Activated CD8-positive, alpha-beta memory T cell treated with anti-CD3 and anti-CD28 coated beads for 36 hours (primary cell): ENCODE data around the gene GPSM1. TPM values are rescaled to one million over a fixed set of nuclear protein-coding genes. Genes with fewer than 3 reads are reported as not detected.

Source experiments
- CTCF ChIA-PET: fragments of 350-600 bp; sonication (Branson Sonifier 250); formaldehyde crosslinking; loops from one replicate; lab custom pipeline; 2021; ENCODE audit warnings: antibody characterized with exemption; lab: Charles Lee
- POLR2A ChIA-PET: fragments of 350-600 bp; sonication (Branson Sonifier 250); formaldehyde crosslinking; loops from one replicate; lab custom pipeline; 2021; ENCODE audit warnings: antibody characterized with exemption; lab: Charles Lee
- total RNA-seq, 2 experiments: library from RNA; stranded (reverse); gene quantifications; one replicate each; pipeline ENCODE4 v1.2.3, GENCODE V29; 2021

GPSM1 gene
- total RNA-seq, 2 experiments from 2014 or later = 7.5 to 8.6 TPM

DNA sequence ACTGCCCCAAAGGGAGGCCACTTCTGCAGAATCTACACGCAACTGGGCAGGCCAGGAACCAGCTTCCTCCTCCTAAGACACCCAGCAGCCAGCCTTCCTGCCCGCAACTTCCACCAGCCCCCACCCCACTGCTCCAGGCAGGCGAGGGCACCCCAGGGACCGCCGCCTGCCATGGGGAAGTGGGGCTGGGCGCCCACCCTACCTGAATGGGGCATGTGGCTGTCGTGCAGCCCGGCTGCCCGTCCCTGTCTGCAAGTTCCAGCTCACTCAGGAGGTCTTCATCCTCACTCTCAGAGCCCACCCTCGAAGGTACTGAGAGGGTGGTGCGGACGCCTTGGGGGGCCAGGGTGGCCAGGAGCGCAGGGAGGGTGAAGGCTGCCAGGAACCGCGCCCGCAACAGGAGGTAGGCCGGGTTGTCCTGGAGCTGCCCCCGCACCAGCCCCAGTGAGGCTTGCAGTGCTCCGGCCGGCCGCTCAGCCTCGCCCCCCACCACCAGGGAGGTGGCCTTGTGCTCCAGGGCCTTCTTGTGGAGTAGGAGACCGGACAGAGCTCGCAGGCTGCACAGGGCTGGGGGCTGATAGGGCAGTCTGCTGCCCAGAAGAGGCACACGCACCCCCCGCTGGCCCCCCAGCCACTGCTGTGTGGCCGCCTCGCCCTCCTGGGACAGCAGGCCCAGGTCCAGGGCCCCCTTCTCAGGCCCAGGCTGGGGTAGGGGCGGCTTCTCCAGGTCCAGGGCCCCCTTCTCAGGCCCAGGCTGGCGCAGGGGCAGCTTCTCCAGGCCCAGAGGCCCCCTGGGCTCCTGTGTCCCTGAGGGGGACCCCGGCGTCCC lies 50.2 kb downstream of the GPSM1 start:
- ChIA-PET CTCF (interaction anchor here (1.2 to 1.4 kb wide), 2 partner anchors 14 to 23 kb away, joined by 3 read pairs; partner anchors contain the start of gene DNLZ), POLR2A (interaction anchor here (0.6 kb wide), 1 partner anchor 103 kb away, joined by 4 read pairs; no protein-coding TSS in a partner anchor)

DNA sequence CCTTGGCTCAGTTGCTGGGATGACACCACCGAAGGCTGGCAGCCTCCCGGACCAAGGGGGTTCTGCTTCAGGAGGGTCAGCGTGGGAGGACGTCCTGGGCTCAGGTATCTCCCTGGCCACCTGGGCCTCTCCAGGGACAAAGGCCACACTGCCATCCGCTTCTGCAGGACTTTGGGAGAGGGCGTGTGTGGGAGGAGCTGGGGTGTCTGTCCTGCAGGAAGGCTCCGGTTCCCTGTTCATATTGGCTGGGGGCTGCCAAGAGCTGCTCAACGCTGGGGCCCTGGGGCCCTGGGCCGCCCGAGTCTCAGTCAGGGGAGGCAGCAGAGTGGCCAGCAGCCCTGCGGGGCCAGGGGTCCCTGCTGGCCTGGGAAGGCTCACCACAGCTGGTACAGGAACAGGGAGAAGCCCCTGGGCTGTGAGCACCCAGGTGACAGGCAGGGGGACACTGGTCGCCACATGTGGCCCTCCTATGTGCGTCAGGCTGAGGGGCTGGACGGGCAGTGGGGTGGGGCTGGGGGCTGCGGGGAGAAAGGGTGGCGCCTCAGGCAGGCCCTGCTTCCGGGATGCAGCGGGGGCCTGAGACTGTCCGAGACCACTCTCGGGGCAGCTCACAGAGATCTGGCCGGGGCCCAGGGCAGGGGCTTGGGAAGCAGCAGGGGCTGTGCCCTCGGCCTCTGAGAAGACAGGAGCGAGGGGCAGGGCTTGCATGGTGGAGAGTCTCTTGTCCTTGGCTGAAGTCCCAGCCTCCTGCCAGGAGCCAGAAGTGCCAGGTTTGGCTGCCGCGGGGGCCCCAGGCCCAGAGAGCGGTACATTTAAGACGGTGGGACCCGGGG lies 51.0 kb downstream of the GPSM1 start:
- POLR2A ChIA-PET = no interaction called here

DNA sequence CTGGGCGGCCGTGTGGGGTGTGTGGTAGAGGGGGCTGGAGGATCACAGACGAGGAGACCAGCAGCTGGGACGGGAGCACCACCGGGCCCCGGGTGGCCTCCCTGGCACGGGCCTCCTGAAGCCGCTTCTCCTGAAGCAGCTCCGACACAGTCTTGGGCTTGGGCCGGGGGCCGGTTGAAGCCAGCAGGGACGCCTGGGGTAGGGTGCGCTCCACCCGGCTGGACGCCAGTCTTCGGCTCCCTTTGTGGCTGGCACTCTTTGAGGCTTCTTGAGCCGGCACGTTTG lies 51.6 kb downstream of the GPSM1 start:
- ChIA-PET POLR2A (no interaction called here), CTCF (no interaction called here)

More for the DNA sequence above, 51.0 kb downstream of the GPSM1 start:
- CTCF ChIA-PET = interaction anchor here (1.4 kb wide), 1 partner anchor 22 kb away, joined by 3 read pairs; no protein-coding TSS in a partner anchor

DNA sequence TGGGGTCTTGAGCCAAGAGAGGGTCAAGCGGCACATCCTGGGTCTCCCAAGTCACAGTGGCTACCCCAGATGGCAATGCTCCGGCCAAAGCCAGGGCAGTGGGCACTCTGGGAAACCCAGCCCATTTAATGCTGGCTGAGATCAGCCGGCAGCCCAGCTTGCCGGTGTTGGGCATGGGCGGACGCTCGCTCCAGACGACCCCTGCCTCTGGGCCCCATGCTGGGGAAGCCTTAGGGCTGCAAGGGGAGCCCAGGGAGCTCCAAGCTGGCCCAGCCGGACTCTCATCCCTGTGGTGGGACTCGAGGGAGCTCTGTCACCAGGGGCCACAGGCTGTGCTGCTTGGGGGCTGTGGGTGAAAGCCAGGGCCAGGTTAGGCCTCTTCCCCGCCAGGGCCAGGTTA lies 52.1 kb downstream of the GPSM1 start:
- CTCF ChIA-PET = no interaction called here
- POLR2A ChIA-PET = no interaction called here

DNA sequence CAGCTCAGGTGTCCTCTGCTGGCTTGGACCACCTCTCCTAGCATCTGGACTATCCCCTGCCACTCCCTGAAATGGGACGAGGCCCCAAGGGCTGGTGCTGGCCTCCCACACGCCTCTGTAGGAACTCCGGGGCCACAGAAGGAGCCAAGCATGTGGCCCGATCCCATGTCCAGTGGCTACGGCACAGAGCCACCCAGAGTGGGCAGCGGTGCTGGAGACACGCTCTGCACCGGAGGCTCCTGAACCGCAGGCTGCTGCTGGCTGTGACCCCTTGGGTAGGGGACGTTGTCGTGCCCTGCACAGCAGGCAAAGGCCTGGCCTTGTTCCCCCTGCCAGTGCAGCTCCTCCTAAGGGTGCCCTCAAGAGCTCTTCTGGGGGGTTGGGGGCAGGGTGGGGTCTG lies 52.6 kb downstream of the GPSM1 start:
- ChIA-PET CTCF (no interaction called here), POLR2A (no interaction called here)

DNA sequence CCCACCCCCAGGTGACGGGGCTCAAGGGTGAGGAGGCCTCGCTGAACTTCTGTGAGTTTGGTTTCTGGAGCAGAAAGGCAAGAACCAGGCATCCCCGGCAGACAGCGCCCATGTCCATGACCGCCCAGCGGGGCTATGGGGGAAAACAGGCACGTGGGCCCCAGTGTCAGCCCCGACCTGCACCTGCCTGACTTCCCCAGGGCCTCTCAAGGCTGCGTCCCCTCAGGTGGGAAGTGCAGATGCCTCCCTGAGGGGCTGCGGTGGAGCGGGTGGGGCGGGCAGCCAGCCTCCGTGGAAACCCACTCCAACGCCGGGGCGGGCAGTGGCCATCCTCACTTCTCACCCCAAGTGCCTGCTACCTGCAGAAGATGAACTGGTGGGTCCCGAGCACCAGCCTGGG lies 53.0 kb downstream of the GPSM1 start:
- CTCF ChIA-PET = no interaction called here
- POLR2A ChIA-PET = no interaction called here

DNA sequence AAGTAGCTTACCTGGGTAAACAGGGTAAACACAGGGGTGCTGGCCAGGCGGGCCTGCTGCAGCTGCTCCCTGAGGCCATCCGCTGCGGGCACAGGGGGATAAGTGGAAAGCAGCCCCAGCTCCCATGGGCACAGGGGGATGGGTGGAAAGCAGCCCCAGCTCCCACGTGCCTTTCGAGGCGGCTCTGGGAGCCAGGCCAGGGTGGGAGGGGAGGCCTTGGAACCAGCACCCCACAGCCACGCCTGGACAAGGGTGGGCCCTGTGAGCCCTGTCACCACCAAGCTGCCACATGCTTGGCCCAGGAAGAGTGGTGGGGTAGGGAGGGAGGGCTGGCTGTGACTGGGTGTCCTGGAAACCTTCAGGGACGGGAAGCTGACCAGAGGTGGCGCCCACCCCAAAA lies 54.0 kb downstream of the GPSM1 start:
- ChIA-PET CTCF (no interaction called here), POLR2A (interaction anchor here (1.3 kb wide), 1 partner anchor 11 kb away, joined by 3 read pairs; no protein-coding TSS in a partner anchor)

DNA sequence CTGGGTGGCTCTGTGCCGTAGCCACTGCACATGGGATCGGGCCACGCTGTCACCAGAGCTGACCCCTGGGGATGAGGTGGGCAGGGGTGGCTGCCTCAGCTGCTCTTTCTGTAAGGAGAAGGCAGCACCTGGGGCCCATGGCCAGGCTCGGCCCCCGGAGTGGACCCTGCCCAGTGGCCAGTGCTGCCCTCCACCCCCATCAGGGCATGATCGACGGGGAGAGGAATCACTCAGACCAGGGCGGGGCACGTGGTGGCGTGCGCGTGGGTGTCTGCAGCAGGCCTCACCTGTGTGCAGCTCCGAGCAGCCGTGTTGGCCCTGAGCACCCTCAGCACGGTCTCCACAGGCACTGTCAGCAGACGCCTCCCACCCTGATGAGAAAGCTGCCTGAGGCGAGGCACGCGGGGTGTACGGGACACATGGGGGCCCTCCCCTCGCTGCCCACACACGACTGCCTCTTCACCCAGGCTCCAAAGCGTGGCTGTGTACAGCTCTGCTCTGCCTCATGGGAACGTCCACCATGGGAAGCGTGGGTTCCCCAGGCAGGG lies 54.7 kb downstream of the GPSM1 start:
- ChIA-PET CTCF (no interaction called here), POLR2A (interaction anchor here (1.3 kb wide), 1 partner anchor 11 kb away, joined by 3 read pairs; no protein-coding TSS in a partner anchor)

DNA sequence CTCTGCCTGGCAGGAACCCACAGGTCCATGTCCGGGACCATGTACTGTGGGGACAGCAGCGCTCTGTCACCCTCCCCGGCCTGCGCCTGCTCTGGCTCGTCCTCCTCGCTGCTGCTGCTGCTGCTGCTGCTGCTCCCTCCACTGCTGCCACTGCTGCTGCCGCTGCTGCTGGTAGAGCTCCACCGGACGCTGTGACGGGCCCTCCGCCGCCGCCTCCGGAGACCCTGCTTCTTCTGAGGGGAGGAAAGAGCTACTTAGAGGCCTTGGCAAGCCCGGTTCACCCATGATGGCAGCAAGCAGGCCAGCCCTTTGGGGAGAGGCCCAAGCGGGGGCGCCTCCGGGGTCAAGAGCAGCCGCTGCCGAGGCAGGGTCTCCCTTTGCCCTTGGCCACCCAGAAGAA lies 56.1 kb downstream of the GPSM1 start:
- ChIA-PET POLR2A (no interaction called here), CTCF (no interaction called here)

DNA sequence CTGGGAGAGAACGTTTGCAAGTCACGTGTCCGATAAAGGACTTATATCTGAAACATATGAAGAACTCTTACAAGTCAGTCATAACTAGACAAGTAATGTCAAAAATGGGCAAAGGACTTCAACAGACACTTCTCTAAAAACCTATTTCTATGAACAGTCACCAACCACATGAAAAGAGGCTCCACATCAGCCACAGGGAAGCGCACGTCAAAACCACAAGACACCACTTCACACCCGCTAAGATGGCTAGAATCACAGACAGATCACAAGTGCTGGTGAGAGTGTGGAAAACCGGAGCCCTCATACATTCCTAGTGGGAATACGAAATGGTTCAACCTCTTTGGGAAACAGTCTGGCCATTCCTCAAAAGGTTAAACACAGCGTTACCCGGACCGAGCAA lies 57.7 kb downstream of the GPSM1 start:
- CTCF ChIA-PET = interaction anchor here (1.3 to 2.1 kb wide), 3 partner anchors 15 to 21 kb away, joined by 3 to 5 read pairs (median 4); partner anchors contain the start of genes DNLZ and SNAPC4

DNA sequence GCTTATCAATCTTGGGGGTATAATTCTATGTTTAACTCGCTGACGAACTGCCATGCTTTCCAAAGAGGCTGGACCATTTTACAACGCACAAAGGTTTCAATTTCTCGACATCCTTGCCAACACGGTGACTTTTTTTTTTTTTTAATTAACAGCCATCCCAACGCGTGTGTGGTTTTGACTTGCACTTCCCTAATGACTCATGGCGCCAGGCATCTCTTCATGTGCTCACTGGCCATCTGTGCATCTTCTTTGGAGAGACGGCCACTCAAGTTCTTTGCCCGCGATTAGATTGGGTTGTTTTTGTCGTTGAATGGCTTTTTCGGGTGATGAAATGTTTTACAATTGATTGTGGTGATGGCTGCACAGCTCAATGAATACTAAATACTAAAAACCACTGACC lies 58.7 kb downstream of the GPSM1 start:
- CTCF ChIA-PET = interaction anchor here (2.0 to 2.1 kb wide), 2 partner anchors 14 to 18 kb away, joined by 4 to 5 read pairs; partner anchors contain the start of gene SNAPC4
- POLR2A ChIA-PET = interaction anchor here (0.6 kb wide), 1 partner anchor 141 kb away, joined by 3 read pairs; no protein-coding TSS in a partner anchor

More for the DNA sequence above, 57.7 kb downstream of the GPSM1 start:
- POLR2A ChIA-PET = interaction anchor here (0.7 kb wide), 1 partner anchor 38 kb away, joined by 3 read pairs; no protein-coding TSS in a partner anchor

DNA sequence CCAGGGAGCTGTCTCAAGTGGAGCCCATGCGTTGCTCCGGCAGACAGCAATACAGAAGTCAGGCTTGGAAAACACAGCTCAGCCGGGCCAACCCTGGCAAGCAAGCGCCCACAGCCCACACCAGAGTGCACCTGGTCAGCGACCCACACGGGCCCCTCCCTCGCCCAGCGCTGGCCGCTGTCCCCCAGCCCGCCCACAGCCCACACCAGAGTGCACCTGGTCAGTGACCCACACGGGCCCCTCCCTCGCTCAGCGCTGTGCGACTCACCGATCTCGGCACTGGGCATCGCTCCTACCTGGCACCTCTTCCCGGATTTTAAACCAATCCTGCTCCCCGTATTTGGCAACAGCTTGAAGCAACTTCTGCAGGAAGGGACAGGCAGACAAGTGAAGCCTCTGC lies 59.9 kb downstream of the GPSM1 start:
- CTCF ChIA-PET = interaction anchor here (2.0 kb wide), 1 partner anchor 17 kb away, joined by 5 read pairs; no protein-coding TSS in a partner anchor
- POLR2A ChIA-PET = no interaction called here

DNA sequence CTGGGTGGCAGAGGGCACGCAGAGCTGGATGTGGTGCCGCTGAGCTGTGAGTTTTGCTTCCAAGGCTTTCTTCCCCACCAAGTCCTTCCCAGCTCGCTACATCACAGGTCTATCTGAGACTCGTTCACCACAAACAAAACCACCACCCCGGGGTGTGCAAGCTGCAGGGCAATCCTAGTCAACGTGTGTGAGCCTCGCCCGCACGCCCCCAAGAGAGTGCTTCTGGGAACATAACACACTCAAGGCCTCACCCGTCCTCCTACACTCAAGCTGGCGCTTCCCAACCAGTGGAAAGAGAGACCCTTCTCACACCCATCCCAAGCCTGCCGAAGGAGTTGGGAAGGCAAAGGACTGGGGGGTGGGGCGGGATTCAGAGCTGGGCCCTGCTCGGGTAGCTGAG lies 62.1 kb downstream of the GPSM1 start:
- ChIA-PET CTCF (no interaction called here), POLR2A (no interaction called here)

DNA sequence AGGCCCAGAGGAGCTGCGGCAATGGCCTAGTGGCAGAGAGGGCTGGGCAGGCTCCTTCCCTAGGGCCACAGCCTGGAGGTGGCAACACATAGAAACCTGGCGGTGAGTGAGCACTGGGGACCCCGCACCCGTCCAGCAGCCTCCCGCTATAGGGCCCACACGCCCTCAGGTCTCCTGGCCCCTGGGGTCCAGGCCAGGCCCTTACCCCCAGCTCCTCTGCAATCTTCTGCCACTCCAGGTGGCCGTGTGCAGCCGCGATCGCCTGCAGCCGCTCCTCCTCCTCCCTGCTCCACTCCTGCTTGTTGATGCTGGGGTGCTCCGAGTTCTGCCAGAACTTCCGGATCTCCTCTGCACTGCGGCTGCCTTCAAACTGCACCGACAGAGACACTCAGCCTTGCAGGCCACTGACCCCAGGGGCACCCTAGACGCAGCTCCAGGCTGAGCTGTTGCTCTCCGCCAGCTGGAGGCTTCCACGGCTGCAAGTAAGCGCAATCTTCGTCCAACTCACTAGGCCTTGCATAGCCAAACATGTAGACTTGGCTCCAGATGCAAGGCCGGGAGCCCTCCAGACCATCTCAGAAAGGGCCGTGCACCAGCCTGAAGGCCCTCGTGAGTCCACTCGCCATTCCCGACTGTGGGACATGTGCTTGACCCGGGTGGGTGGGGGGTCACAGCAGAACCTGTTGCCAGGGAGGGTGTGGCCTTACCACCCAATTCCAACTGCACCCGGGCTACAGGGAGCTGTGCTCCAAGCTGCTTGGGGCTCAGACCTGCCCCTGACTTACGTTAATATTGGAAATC lies 64.6 kb downstream of the GPSM1 start:
- POLR2A ChIA-PET = no interaction called here
- CTCF ChIA-PET = interaction anchor here (1.5 kb wide), 1 partner anchor 9 kb away, joined by 5 read pairs; no protein-coding TSS in a partner anchor

DNA sequence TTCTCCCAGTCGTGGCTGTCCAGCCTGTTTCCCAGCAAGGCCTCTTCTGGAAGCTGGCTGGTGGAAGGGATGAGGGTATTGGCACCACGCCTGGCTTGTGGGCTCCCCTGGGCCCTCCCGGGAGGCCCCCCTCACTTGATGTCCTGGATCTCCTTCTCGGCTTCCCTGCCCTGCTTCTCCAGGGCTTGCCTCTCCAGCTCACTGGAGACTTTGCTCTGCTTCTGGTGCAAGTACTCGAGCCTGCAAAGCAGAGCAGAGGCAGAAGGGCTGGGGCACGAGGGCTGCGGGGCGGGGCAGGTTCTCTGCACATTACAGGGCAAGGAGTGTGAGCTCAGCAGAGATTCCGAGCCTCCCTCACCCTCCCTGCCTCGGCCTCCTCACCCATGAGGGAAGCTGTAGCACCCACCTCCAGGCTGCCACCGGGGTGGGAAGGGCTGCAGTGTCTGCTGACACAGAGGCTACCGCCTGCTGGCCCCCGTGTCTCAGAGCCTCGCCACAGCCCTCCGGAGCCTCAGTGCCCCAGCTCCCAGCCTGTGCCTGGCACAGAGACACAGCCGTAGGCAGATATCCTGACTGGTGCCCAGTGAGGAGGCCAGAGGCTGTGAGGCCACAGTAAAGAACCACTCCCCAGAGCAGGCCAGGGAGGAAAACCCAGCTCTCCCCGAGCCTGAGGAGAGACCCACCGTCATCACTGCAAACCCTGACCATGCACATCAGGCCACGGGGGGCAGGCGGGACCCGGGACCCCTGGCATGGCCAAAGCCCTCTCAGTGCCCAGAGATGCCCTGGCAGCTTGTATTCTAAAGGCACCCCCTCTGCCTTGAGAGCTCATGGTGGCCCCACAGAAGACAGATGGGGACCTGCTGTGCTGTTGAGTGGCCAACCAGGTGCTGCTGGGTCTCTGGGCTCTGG lies 65.5 kb downstream of the GPSM1 start:
- POLR2A ChIA-PET = no interaction called here
- CTCF ChIA-PET = interaction anchor here (1.2 to 1.5 kb wide), 2 partner anchors 8 to 11 kb away, joined by 3 to 5 read pairs; no protein-coding TSS in a partner anchor

DNA sequence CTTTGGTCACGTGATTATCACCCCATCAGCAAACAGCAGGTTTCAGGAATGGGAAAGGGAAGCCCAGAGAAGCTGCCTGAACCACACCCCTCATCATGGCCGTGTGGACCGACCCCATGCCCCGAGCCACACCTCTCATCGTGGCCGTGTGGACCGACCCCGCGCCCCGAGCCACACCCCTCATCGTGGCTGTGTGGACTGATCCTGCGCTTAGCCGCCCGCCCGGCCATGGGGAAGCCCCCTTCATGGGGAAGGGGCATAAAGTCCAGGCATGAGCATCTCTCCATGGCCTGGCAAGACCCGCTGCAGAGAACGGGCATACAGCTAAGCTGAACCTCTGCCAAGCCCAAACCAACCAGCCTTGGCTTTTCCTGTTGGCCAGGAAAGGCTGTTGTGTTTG lies 66.2 kb downstream of the GPSM1 start:
- POLR2A ChIA-PET = no interaction called here
- CTCF ChIA-PET = interaction anchor here (1.2 kb wide), 1 partner anchor 10 kb away, joined by 3 read pairs; no protein-coding TSS in a partner anchor

DNA sequence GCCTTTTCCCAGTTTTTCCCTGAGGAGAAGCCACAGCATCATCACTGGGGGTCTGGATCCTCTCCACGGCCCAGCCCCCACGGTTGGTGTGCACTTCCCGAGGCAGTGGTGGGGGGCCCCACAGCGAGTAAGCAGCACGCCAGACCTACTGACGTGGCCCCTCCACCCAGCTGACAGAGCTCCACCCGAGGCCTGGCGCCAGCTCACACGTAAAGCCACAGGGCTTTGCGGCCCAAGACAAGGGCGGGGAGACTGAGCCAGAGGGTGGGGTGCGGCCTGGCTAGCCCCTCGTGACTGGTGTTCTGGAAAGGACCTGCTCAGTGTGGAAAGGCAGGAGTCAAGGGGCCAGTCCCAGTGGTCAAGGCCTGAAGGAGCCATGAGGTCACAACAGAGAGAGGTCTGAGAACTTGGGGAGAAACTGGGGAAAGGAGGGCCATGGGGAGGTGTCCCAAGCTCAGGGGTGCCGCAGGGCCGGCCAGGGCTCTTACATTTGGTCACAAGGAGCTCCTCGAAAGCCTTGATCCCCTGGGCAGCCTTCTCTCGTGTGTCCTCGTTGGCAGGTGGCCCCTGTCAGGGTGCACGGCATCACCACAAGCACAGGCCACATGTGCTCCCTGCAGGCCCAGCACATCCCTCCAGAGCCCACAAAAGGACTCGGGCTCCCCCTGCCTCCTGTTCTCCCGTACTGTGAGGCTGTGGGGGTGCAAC lies 67.1 kb downstream of the GPSM1 start:
- CTCF ChIA-PET = no interaction called here
- POLR2A ChIA-PET = no interaction called here
